Omental fat pad (tissue), 4 donors: ENCODE results near the gene TBC1D5. TPM values are rescaled to one million over a fixed set of nuclear protein-coding genes. Genes with fewer than 3 reads are reported as not detected.

Experiments used
- ATAC-seq: fragments of 150-250 bp; one replicate; pipeline ENCODE4 v1.9.1; 2016; ENCODE audit warnings: mild to moderate bottlenecking, moderate library complexity; ENCODE audit not compliant: low FRiP score
- DNase-seq: peaks from one replicate; pipeline ENCODE4 v3.0.0-alpha.2; 2019; ENCODE audit warnings: low spot score
- CTCF ChIP-seq, 3 donors: fragments of 450-650 bp; IDR thresholded peaks; one replicate each; pipeline ENCODE4 v1.5.1; 2016 to 2017; ENCODE audit warnings: antibody characterized with exemption in 3 of 3, mild to moderate bottlenecking in 3 of 3, moderate library complexity in 2 of 3
- total RNA-seq, 4 donors: library from RNA; depleted of rRNA; stranded (reverse); fragments of >200 nt; gene quantifications; one replicate each; pipeline ENCODE4 v1.1.0, GENCODE V29; 2016

TBC1D5 gene
- total RNA-seq, 4 donors from 2014 or later, result 56.8 to 92.5 (median 74.8) TPM

GRCh38 chr3:17313746-17314145 lies 428.7 kb downstream of the TBC1D5 start:
- TF ChIP-seq CTCF (IDR thresholded peaks at IDR 0.05), result no peak
- DNase-seq (no peak), ATAC-seq (no peak)

GRCh38 chr3:17310983-17311382 lies 431.4 kb downstream of the TBC1D5 start:
- no peak for ATAC-seq
- TF ChIP-seq CTCF (IDR thresholded peaks at IDR 0.05), result no peak
- DNase-seq, result no peak

GRCh38 chr3:17307887-17308286 lies 434.5 kb downstream of the TBC1D5 start:
- no peak for TF ChIP-seq CTCF (IDR thresholded peaks at IDR 0.05)
- DNase-seq, result no peak
- ATAC-seq, result no peak

GRCh38 chr3:17307482-17307881 lies 434.9 kb downstream of the TBC1D5 start:
- ATAC-seq, result no peak
- no peak for DNase-seq
- TF ChIP-seq CTCF (IDR thresholded peaks at IDR 0.05), result no peak

- no peak for ATAC-seq
- TF ChIP-seq CTCF (IDR thresholded peaks at IDR 0.05), result no peak
- no peak for DNase-seq
These were observed 437.5 kb downstream of the TBC1D5 start for GRCh38 chr3:17304969-17305368.

GRCh38 chr3:17302774-17303173 lies 439.7 kb downstream of the TBC1D5 start:
- ATAC-seq, result peak; percentile 54
- DNase-seq, result no peak

More at GRCh38 chr3:17302774-17303173, 439.7 kb downstream of the TBC1D5 start:
- no peak for TF ChIP-seq CTCF (IDR thresholded peaks at IDR 0.05)
